ENCODE results near the gene HOXA1. TPM values are rescaled to one million over a fixed set of nuclear protein-coding genes. Genes with fewer than 3 reads are reported as not detected.

Gene HOXA1
- total and polyA plus RNA-seq, 2 of the 4 experiments (the other 2 are of a cell fraction): 0.54 to 1.8 TPM

GRCh38 chr7:27117887-27118491 lies 22.2 kb upstream of the HOXA1 start:
- Histone ChIP-seq H4K5ac (ENCODE audit: low read depth, low read length) (peak overlapping the region; percentile 51), H3K9ac (ENCODE audit: low read depth, low read length) (peak overlapping the region; percentile 96), H3K9me3 (ENCODE audit: control insufficient read depth, insufficient read depth, low read length) (no peaks in the 10 kb centered on the region), H3K27ac (ENCODE audit: insufficient read depth, low read length) (peak overlapping the region; percentile 89), H3K4me2 (ENCODE audit: low read depth, low read length) (peak overlapping the region; percentile 78), H3K4me3 (ENCODE audit: insufficient read depth, low read depth, low read length) (peak overlapping the region; percentile 71), H3K4ac (ENCODE audit: low read depth, low read length) (peak overlapping the region; percentile 87), H4K20me1 (ENCODE audit: insufficient read depth, low read length) (peaks cover 10% of the 10 kb centered on the region), H2AK9ac (replicated peaks; ENCODE audit: low read depth, low read length, poor library complexity) (peak overlapping the region; percentile 68), H3K4me1 (ENCODE audit: control insufficient read depth, insufficient read depth, low read length) (peaks cover 23% of the 10 kb centered on the region), H2BK15ac (ENCODE audit: low read depth, low read length) (peak overlapping the region; percentile 39; the same call in 1 of the 3 replicates), H3K18ac (ENCODE audit: low read depth, low read length) (peak overlapping the region; percentile 97), H3K56ac (ENCODE audit: extremely low read depth, insufficient read depth, low read length) (peak overlapping the region; percentile 83), H3K9me1 (ENCODE audit: insufficient read depth, low read length) (peaks cover 7% of the 10 kb centered on the region; the same call in 1 of the 2 replicates), H3K79me1 (ENCODE audit: low read depth in 1 of 2, low read length in 2 of 2) (peaks cover 0 to 37% of the 10 kb centered on the region in 2 experiments; a peak in 2 of 4 replicates), H2AK5ac (ENCODE audit: low read depth, low read length) (peak overlapping the region; percentile 92), H4K91ac (ENCODE audit: insufficient read depth, low read depth, low read length) (peak overlapping the region; percentile 83), H2BK5ac (ENCODE audit: low read depth, low read length, poor library complexity, severe bottlenecking) (peak overlapping the region; percentile 80), H3K27me3 (ENCODE audit: control insufficient read depth, insufficient read depth, low read length) (no peaks in the 10 kb centered on the region), H3K14ac (replicated peaks; ENCODE audit: low read depth, low read length) (peak overlapping the region; percentile 72), H3K36me3 (ENCODE audit: control insufficient read depth, insufficient read depth, low read length) (peaks cover 9% of the 10 kb centered on the region; the same call in 1 of the 2 replicates), H2AFZ (replicated peaks; ENCODE audit: low read length, poor library complexity) (peak overlapping the region; percentile 29), H2BK120ac (ENCODE audit: low read depth, low read length) (peak overlapping the region; percentile 73), H4K8ac (ENCODE audit: low read depth in 2 of 2, low read length in 2 of 2) (peak overlapping the region; percentile 37 to 64), H3K23ac (ENCODE audit: low read depth, low read length) (peak overlapping the region; percentile 95), H2BK20ac (ENCODE audit: low read depth, low read length) (peak overlapping the region; percentile 52; the same call in 1 of the 2 replicates)
- 3% methylated on average over 6 of the region's 19 CpGs; no CpG with 5 or more reads in 1 of the 2 experiments for WGBS, 2 experiments (ENCODE audit: extremely low coverage in 2 of 2, insufficient read length in 1 of 2)
- ATAC-seq (ENCODE audit: low read depth) (peak; percentile 54), DNase-seq (peak; percentile 97)
- BruUV-seq (replicated peaks): no TSS peak
- ChIA-PET POLR2A (ENCODE audit: unreplicated experiment) (interaction anchor here (0.6 to 0.7 kb wide), 2 partner anchors 17 to 413 kb away, joined by 3 read pairs; no protein-coding TSS in a partner anchor), CTCF (interaction anchor here (0.7 kb wide), 1 partner anchor 33 kb away, joined by 3 read pairs; no protein-coding TSS in a partner anchor)
- intact Hi-C loops (cut with micrococcal nuclease): no loop called here
- in situ Hi-C loops (cut with MboI; ENCODE audit: low sequenced_read_pairs): no loop called here
- dilution Hi-C loops (cut with HindIII; ENCODE audit: low sequenced_read_pairs, unreplicated experiment): no loop called here
- TF ChIP-seq USF2 (IDR thresholded peaks at IDR 0.05; ENCODE audit: low read depth, low read length) (peak; percentile 93), RCOR1 (IDR thresholded peaks at IDR 0.05; ENCODE audit: insufficient replicate concordance, low read length) (no peak), BHLHE40 (IDR thresholded peaks at IDR 0.05; ENCODE audit: low read depth, low read length) (peak; percentile 84), SMC3 (IDR thresholded peaks at IDR 0.05; ENCODE audit: low read depth, low read length) (peak; percentile 9; the same call in 1 of the 2 replicates), NFE2L2 (IDR thresholded peaks at IDR 0.05; ENCODE audit: low read depth, low read length) (no peak), RFX5 (IDR thresholded peaks at IDR 0.05; ENCODE audit: low read depth, low read length) (no peak), CTCF (conservative IDR thresholded peaks at IDR 0.05; ENCODE audit: low read depth, low read length) (no peak), RAD21 (IDR thresholded peaks at IDR 0.05; ENCODE audit: low read length) (no peak), ELK1 (IDR thresholded peaks at IDR 0.05; ENCODE audit: borderline replicate concordance, low read depth, low read length) (no peak), MAZ (IDR thresholded peaks at IDR 0.05; ENCODE audit: borderline replicate concordance, low read depth, low read length) (peak; percentile 68; the same call in 1 of the 2 replicates), POLR2A (IDR thresholded peaks at IDR 0.05; ENCODE audit: low read depth, low read length) (peak; percentile 81), MAFK (IDR thresholded peaks at IDR 0.05; ENCODE audit: low read depth, low read length) (no peak), FOS (IDR thresholded peaks at IDR 0.05; ENCODE audit: low read depth, low read length) (0 out of 2 replicates have a peak, but pooled peaks have one; percentile 10), CHD1 (IDR thresholded peaks at IDR 0.05; ENCODE audit: low read depth, low read length) (no peak; the same call in 1 of the 2 replicates)

Measured in IMR-90 (cell line).